Inflammatory macrophage treated with lipopolysaccharide for 4 hours (primary cell): ENCODE results near the gene FAM8A1.
"Not testable (repeated sequence)": the region's sequence is repeated elsewhere in the genome, so short reads cannot be mapped to it uniquely, and the experiment has no call there.

Experiments
- DNase-seq: peaks from one replicate; pipeline ENCODE4 v3.0.0-alpha.2; 2020

Gene FAM8A1

GRCh38 chr6:17599877-17600526 is at the start of gene FAM8A1:
Gene FAM8A1 (plus strand): TSS chr6:17600302. CDS start chr6:17600410, 108 bp downstream.
- DNase-seq: peak; percentile 91

GRCh38 chr6:17551383-17551958 is 48.6 kb upstream of the FAM8A1 start:
- no peak for DNase-seq

GRCh38 chr6:17552861-17553260 is 47.2 kb upstream of the FAM8A1 start:
- no peak for DNase-seq

- no peak for DNase-seq
Observed at GRCh38 chr6:17556014-17556413, 44.1 kb upstream of the FAM8A1 start.

GRCh38 chr6:17562636-17563035 is 37.5 kb upstream of the FAM8A1 start:
- DNase-seq: no peak

GRCh38 chr6:17565399-17565798 is 34.7 kb upstream of the FAM8A1 start:
- DNase-seq: no peak

- DNase-seq: no peak
Observed at GRCh38 chr6:17574866-17575560, 25.1 kb upstream of the FAM8A1 start.

- no peak for DNase-seq
Observed at GRCh38 chr6:17577059-17577458, 23.0 kb upstream of the FAM8A1 start.

GRCh38 chr6:17580518-17581048 is 19.5 kb upstream of the FAM8A1 start:
- peak; percentile 8 for DNase-seq

- DNase-seq: not testable (repeated sequence)
Observed at GRCh38 chr6:17581282-17581681, 18.8 kb upstream of the FAM8A1 start.

- peak; percentile 73 for DNase-seq
Observed at GRCh38 chr6:17583811-17584210, 16.3 kb upstream of the FAM8A1 start.

- DNase-seq: peak; percentile 51
Observed at GRCh38 chr6:17584241-17584803, 15.8 kb upstream of the FAM8A1 start.

- peak; percentile 29 for DNase-seq
Observed at GRCh38 chr6:17585766-17586490, 14.2 kb upstream of the FAM8A1 start.

- not testable (repeated sequence) for DNase-seq
Observed at GRCh38 chr6:17586623-17587022, 13.5 kb upstream of the FAM8A1 start.

- DNase-seq: no peak
Observed at GRCh38 chr6:17588011-17588410, 12.1 kb upstream of the FAM8A1 start.

GRCh38 chr6:17589406-17590096 is 10.6 kb upstream of the FAM8A1 start:
- DNase-seq: no peak

- DNase-seq: peak; percentile 93
Observed at GRCh38 chr6:17591287-17591686, 8.8 kb upstream of the FAM8A1 start.

- no peak for DNase-seq
Observed at GRCh38 chr6:17593246-17593645, 6.9 kb upstream of the FAM8A1 start.

GRCh38 chr6:17596085-17596484 is 4.0 kb upstream of the FAM8A1 start:
- no peak for DNase-seq

GRCh38 chr6:17600527-17601385 is 654 bp downstream of the FAM8A1 start:
- DNase-seq: peak; percentile 51

GRCh38 chr6:17601386-17601703 is 1.2 kb downstream of the FAM8A1 start:
- no peak for DNase-seq
